HepG2 (cell line): ENCODE results near the gene TEX19. TPM values are rescaled to one million over a fixed set of nuclear protein-coding genes. Genes with fewer than 3 reads are reported as not detected.
A peak's percentile ranks its signal among the peaks of the same experiment; 100 is the strongest.

Source experiments
- CTCF ChIP-seq: sonication (generic); formaldehyde crosslinking; IDR thresholded peaks from 2 replicates; pipeline ENCODE4 v1.5.0; 2020; ENCODE audit warnings: mild to moderate bottlenecking, missing genetic modification reagents, moderate library complexity
- IRX3 ChIP-seq: sonication (generic); formaldehyde crosslinking; IDR thresholded peaks from 2 replicates; pipeline ENCODE4 v1.8.1; 2023; ENCODE audit warnings: mild to moderate bottlenecking, low read depth, missing genetic modification reagents, borderline replicate concordance
- KLF6 ChIP-seq: IDR thresholded peaks from 2 replicates; pipeline ENCODE4 v1.8.0; 2016; ENCODE audit warnings: missing biosample characterization, missing genetic modification reagents
- KLF9 ChIP-seq: IDR thresholded peaks from 2 replicates; pipeline ENCODE4 v1.6.1; 2016; ENCODE audit warnings: low read depth
- MEIS1 ChIP-seq: sonication (generic); formaldehyde crosslinking; IDR thresholded peaks from 2 replicates; pipeline ENCODE4 v1.9.0; 2021; ENCODE audit warnings: mild to moderate bottlenecking, missing genetic modification reagents, moderate library complexity, borderline replicate concordance
- NFYB ChIP-seq: sonication (generic); formaldehyde crosslinking; IDR thresholded peaks from 2 replicates; pipeline ENCODE4 v1.4.0; 2020; ENCODE audit warnings: missing genetic modification reagents
- NPAS2 ChIP-seq: sonication (generic); formaldehyde crosslinking; IDR thresholded peaks from 2 replicates; pipeline ENCODE4 v1.8.0; 2022; ENCODE audit warnings: mild to moderate bottlenecking, missing genetic modification reagents, borderline replicate concordance
- NR2C2 ChIP-seq: sonication (generic); formaldehyde crosslinking; IDR thresholded peaks from 2 replicates; pipeline ENCODE4 v1.4.0; 2020; ENCODE audit warnings: missing genetic modification reagents, mild to moderate bottlenecking, moderate library complexity, borderline replicate concordance
- RXRB ChIP-seq: IDR thresholded peaks from 2 replicates; pipeline ENCODE4 v1.6.1; 2016; ENCODE audit warnings: borderline replicate concordance, missing genetic modification reagents, missing compliant biosample characterization
- SMARCC2 ChIP-seq: fragments of 450-650 bp; IDR thresholded peaks from 2 replicates; pipeline ENCODE4 v1.6.1; 2017; ENCODE audit warnings: antibody characterized with exemption, mild to moderate bottlenecking
- SOX13 ChIP-seq, 3 experiments: fragments of 450-650 bp in 1 of 3; sonication (generic) in 1 of 3; formaldehyde crosslinking in 1 of 3; IDR thresholded peaks in 2 of 3; conservative IDR thresholded peaks in 1 of 3; 2 replicates each; pipeline versions ENCODE4 v1.5.0 to v1.6.1; 2016 to 2020; ENCODE audit warnings: antibody characterized with exemption in 1 of 3, mild to moderate bottlenecking in 1 of 3, missing compliant biosample characterization in 1 of 3, missing genetic modification reagents in 1 of 3, moderate library complexity in 1 of 3
- TCF7 ChIP-seq: sonication (generic); IDR thresholded peaks from 2 replicates; pipeline ENCODE4 v1.6.1; 2016; ENCODE audit warnings: antibody characterized with exemption, low read depth
- ZFP36L2 ChIP-seq: sonication (generic); formaldehyde crosslinking; IDR thresholded peaks from 2 replicates; pipeline ENCODE4 v1.4.0; 2020; ENCODE audit warnings: missing genetic modification reagents
- ZNF34 ChIP-seq: sonication (generic); formaldehyde crosslinking; IDR thresholded peaks from 2 replicates; pipeline ENCODE4 v1.4.0; 2020; ENCODE audit warnings: mild to moderate bottlenecking, missing genetic modification reagents, borderline replicate concordance
- ZNF550 ChIP-seq: sonication (generic); formaldehyde crosslinking; IDR thresholded peaks from 2 replicates; pipeline ENCODE4 v1.4.0; 2020; ENCODE audit warnings: mild to moderate bottlenecking, missing genetic modification reagents, borderline replicate concordance
- ZNF564 ChIP-seq: sonication (generic); formaldehyde crosslinking; IDR thresholded peaks from 2 replicates; pipeline ENCODE4 v1.8.1; 2023; ENCODE audit warnings: mild to moderate bottlenecking, missing genetic modification reagents
- ZNF609 ChIP-seq: sonication (generic); formaldehyde crosslinking; IDR thresholded peaks from 2 replicates; pipeline ENCODE4 v1.4.0; 2020; ENCODE audit warnings: mild to moderate bottlenecking, missing genetic modification reagents, borderline replicate concordance
- ZNF644 ChIP-seq: IDR thresholded peaks from 2 replicates; pipeline ENCODE4 v1.6.1; 2016; ENCODE audit warnings: low read depth
- ZNF775 ChIP-seq: sonication (generic); formaldehyde crosslinking; IDR thresholded peaks from 2 replicates; pipeline ENCODE4 v1.4.0; 2020; ENCODE audit warnings: missing genetic modification reagents, mild to moderate bottlenecking, moderate library complexity, borderline replicate concordance
- ZSCAN29 ChIP-seq: sonication (generic); formaldehyde crosslinking; conservative IDR thresholded peaks from 2 replicates; pipeline ENCODE4 v1.4.0; 2020; ENCODE audit warnings: mild to moderate bottlenecking, missing genetic modification reagents
- polyA plus RNA-seq, 8 experiments: library from polyadenylated mRNA; depleted of rRNA in 3 of 8; stranded (reverse) in 7 of 8; unstranded in 1 of 8; fragments of >200 nt; fragmentation: Illumina TruSeq in 4 of 8; extraction: Trizol in 4 of 8; gene quantifications; 2 replicates each; pipeline versions ENCODE4 v1.2.1 to v1.2.3, GENCODE V29; 2011 to 2016; ENCODE audit warnings: low read depth in 4 of 8, missing spikeins in 1 of 8, mixed read lengths in 1 of 8; ENCODE audit not compliant: insufficient read depth in 1 of 8
- total RNA-seq, 5 experiments: library from RNA; depleted of rRNA; stranded (reverse); fragments of >200 nt; fragmentation: Illumina TruSeq; extraction: Trizol; gene quantifications; 2 replicates each; pipeline ENCODE4 v1.2.3, GENCODE V29; 2016; ENCODE audit warnings: low read depth in 1 of 5

TEX19 gene
- total and polyA plus RNA-seq, 2 of the 13 experiments (the other 11 are each of a cell fraction or from before 2014, with no cell fraction given) = 1.3 to 6.0 TPM

GRCh38 chr17:82330322-82331239 lies 28.5 kb upstream of the TEX19 start (continued):
- TF ChIP-seq TCF7 = no peak
- TF ChIP-seq NFYB (CRISPR knock-in tag) = no peak
- no peak for TF ChIP-seq ZNF34 (CRISPR knock-in tag)
- no peak for TF ChIP-seq ZFP36L2 (CRISPR knock-in tag)
- peak; percentile 83 for TF ChIP-seq RXRB (CRISPR knock-in tag)
- TF ChIP-seq NPAS2 (CRISPR knock-in tag) = no peak
- peak; percentile 78 for TF ChIP-seq ZNF609 (CRISPR knock-in tag)
- TF ChIP-seq MEIS1 (CRISPR knock-in tag) = peak; percentile 81
- TF ChIP-seq CTCF (CRISPR knock-in tag) = peak; percentile 20; the same call in 1 of the 2 replicates
- TF ChIP-seq NR2C2 (CRISPR knock-in tag) = peak; percentile 72
- no peak for TF ChIP-seq ZNF775 (CRISPR knock-in tag)
- no peak for TF ChIP-seq IRX3
- no peak for TF ChIP-seq ZNF564 (CRISPR knock-in tag)
- no peak; the same call in 1 of the 2 replicates for TF ChIP-seq ZSCAN29
- TF ChIP-seq KLF9 = no peak
- no peak for TF ChIP-seq KLF6 (CRISPR knock-in tag)
- TF ChIP-seq SOX13 (IDR thresholded peaks at IDR 0.05) = no peak
- TF ChIP-seq SOX13 (CRISPR knock-in tag; conservative IDR thresholded peaks at IDR 0.05 in 1 of 2, IDR thresholded peaks at IDR 0.05 in 1 of 2) = peak in 1 of 2 experiments; percentile 74; a peak in 1 of 4 replicates
- TF ChIP-seq ZNF550 (CRISPR knock-in tag) = no peak
- TF ChIP-seq ZNF644 = no peak
- no peak for TF ChIP-seq SMARCC2
